ENCODE data around the gene CHN2.

The CHN2 gene

GRCh38 chr7:29332042-29332811 lies 137.7 kb downstream of the CHN2 start:
- DNase-seq (ENCODE audit: low read depth in 4 of 4, low spot score in 1 of 4), result no peak

GRCh38 chr7:29332875-29333855 lies 138.6 kb downstream of the CHN2 start:
- no peak for DNase-seq (ENCODE audit: low read depth in 4 of 4, low spot score in 1 of 4)

- DNase-seq (ENCODE audit: low read depth in 4 of 4, low spot score in 1 of 4), result no peak
Observed at GRCh38 chr7:29335188-29336083, 140.9 kb downstream of the CHN2 start.

- no peak for DNase-seq (ENCODE audit: low read depth in 4 of 4, low spot score in 1 of 4)
Observed at GRCh38 chr7:29337546-29338116, 143.1 kb downstream of the CHN2 start.

GRCh38 chr7:29340696-29341095 lies 146.1 kb downstream of the CHN2 start:
- DNase-seq (ENCODE audit: low read depth in 4 of 4, low spot score in 1 of 4), result no peak

GRCh38 chr7:29341156-29341555 lies 146.6 kb downstream of the CHN2 start:
- DNase-seq (ENCODE audit: low read depth in 4 of 4, low spot score in 1 of 4), result no peak

- no peak for DNase-seq (ENCODE audit: low read depth in 4 of 4, low spot score in 1 of 4)
Observed at GRCh38 chr7:29342761-29343160, 148.2 kb downstream of the CHN2 start.

- no peak for DNase-seq (ENCODE audit: low read depth in 4 of 4, low spot score in 1 of 4)
Observed at GRCh38 chr7:29343399-29343798, 148.8 kb downstream of the CHN2 start.

GRCh38 chr7:29344334-29344978 lies 149.9 kb downstream of the CHN2 start:
- DNase-seq (ENCODE audit: low read depth in 4 of 4, low spot score in 1 of 4), result no peak

- DNase-seq (ENCODE audit: low read depth in 4 of 4, low spot score in 1 of 4), result no peak
Observed at GRCh38 chr7:29345590-29345989, 151.0 kb downstream of the CHN2 start.

- DNase-seq (ENCODE audit: low read depth in 4 of 4, low spot score in 1 of 4), result no peak
Observed at GRCh38 chr7:29346231-29346978, 151.8 kb downstream of the CHN2 start.

GRCh38 chr7:29349362-29349761 lies 154.8 kb downstream of the CHN2 start:
- no peak for DNase-seq (ENCODE audit: low read depth in 4 of 4, low spot score in 1 of 4)

GRCh38 chr7:29350351-29350750 lies 155.8 kb downstream of the CHN2 start:
- no peak for DNase-seq (ENCODE audit: low read depth in 4 of 4, low spot score in 1 of 4)

- DNase-seq (ENCODE audit: low read depth in 4 of 4, low spot score in 1 of 4), result no peak
Observed at GRCh38 chr7:29352041-29352440, 157.5 kb downstream of the CHN2 start.

- DNase-seq (ENCODE audit: low read depth in 4 of 4, low spot score in 1 of 4), result no peak
Observed at GRCh38 chr7:29353810-29354209, 159.2 kb downstream of the CHN2 start.

- no peak for DNase-seq (ENCODE audit: low read depth in 4 of 4, low spot score in 1 of 4)
Observed at GRCh38 chr7:29354340-29354739, 159.8 kb downstream of the CHN2 start.

GRCh38 chr7:29355388-29355787 lies 160.8 kb downstream of the CHN2 start:
- no peak for DNase-seq (ENCODE audit: low read depth in 4 of 4, low spot score in 1 of 4)

GRCh38 chr7:29356631-29357030 lies 162.1 kb downstream of the CHN2 start:
- DNase-seq (ENCODE audit: low read depth in 4 of 4, low spot score in 1 of 4), result no peak

GRCh38 chr7:29359482-29360093 lies 165.0 kb downstream of the CHN2 start:
- no peak for DNase-seq (ENCODE audit: low read depth in 4 of 4, low spot score in 1 of 4)

All from stimulated activated CD4-positive, alpha-beta T cell treated with anti-CD3 and anti-CD28 coated beads, Interleukin-1b, Interleukin-23, amount 100 ng/mL, for 24 hours (primary cell).